Stomach (tissue), 4 donors: ENCODE data around the gene CERK.

Experiments used
- CTCF ChIP-seq, 7 experiments: fragments of 450-650 bp in 4 of 7; fragments of 200-600 bp in 3 of 7; sonication (generic) in 3 of 7; IDR thresholded peaks; one replicate each; pipeline ENCODE4 v1.5.1; 2016 to 2019; ENCODE audit warnings: antibody characterized with exemption in 7 of 7, control low read depth in 2 of 7, mild to moderate bottlenecking in 1 of 7
- POLR2AphosphoS5 ChIP-seq, 3 donors: sonication (generic); formaldehyde crosslinking; IDR thresholded peaks; one replicate each; pipeline ENCODE4 v1.6.1; 2016; ENCODE audit warnings: antibody characterized with exemption in 3 of 3

- TF ChIP-seq CTCF (IDR thresholded peaks at IDR 0.05) = no peak
- no peak for TF ChIP-seq POLR2AphosphoS5 (IDR thresholded peaks at IDR 0.05)
Observed at GRCh38 chr22:46776876-46777608, 39.0 kb upstream of the CERK start.
